ENCODE measurements around the gene FSD2.

The FSD2 gene

DNA sequence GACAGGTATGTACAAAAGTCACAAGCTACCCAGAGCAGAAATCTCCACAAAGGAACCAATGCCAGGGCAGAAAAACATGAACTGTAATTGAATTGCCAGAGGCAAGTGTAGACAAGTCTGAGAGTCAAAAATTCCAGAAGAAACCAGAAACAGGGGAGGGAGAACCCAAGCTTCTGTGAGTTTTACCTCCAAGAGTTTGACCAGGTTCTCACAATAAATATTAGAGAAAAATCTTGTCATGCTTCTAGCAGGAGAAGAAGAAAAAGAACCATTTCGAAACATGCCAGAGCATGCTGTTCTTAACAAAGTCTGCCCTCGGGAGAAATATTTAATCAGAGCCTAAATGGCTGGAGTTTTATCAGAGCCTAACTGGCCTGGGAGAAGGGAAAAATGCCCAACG lies 63.7 kb downstream of the FSD2 start:
- H3K4me3 ChIP-seq (replicated peaks; ENCODE audit: low read depth, low read length): no peak overlapping the region
- TF ChIP-seq, protein P1, sequence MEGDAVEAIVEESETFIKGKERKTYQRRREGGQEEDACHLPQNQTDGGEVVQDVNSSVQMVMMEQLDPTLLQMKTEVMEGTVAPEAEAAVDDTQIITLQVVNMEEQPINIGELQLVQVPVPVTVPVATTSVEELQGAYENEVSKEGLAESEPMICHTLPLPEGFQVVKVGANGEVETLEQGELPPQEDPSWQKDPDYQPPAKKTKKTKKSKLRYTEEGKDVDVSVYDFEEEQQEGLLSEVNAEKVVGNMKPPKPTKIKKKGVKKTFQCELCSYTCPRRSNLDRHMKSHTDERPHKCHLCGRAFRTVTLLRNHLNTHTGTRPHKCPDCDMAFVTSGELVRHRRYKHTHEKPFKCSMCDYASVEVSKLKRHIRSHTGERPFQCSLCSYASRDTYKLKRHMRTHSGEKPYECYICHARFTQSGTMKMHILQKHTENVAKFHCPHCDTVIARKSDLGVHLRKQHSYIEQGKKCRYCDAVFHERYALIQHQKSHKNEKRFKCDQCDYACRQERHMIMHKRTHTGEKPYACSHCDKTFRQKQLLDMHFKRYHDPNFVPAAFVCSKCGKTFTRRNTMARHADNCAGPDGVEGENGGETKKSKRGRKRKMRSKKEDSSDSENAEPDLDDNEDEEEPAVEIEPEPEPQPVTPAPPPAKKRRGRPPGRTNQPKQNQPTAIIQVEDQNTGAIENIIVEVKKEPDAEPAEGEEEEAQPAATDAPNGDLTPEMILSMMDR (IDR thresholded peaks at IDR 0.05; ENCODE audit: low read length, missing control alignments): no peak
- no peak for DNase-seq (ENCODE audit: low read depth)

DNA sequence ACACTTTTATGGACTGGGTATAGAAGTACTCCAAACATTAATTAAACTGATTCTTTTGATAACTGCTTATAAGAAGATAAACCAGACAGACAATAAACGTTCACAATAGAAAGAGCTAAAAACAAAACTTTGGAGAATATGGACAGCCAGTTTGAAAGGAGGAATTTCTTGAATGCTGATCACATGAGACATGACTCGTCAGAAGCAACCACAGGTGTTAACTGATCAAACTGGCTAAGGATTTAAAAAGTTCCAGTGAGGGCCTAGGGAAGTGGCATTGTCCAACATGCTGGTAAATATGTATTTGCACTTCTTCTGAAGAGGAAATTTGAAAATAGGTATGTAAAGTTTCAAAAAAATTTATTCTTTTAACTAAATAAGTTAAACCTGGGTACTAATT lies 66.8 kb downstream of the FSD2 start:
- H3K4me3 ChIP-seq (replicated peaks; ENCODE audit: low read depth, low read length): no peak overlapping the region
- TF ChIP-seq, protein P1 (IDR thresholded peaks at IDR 0.05; ENCODE audit: low read length, missing control alignments): no peak
- no peak for DNase-seq (ENCODE audit: low read depth)

DNA sequence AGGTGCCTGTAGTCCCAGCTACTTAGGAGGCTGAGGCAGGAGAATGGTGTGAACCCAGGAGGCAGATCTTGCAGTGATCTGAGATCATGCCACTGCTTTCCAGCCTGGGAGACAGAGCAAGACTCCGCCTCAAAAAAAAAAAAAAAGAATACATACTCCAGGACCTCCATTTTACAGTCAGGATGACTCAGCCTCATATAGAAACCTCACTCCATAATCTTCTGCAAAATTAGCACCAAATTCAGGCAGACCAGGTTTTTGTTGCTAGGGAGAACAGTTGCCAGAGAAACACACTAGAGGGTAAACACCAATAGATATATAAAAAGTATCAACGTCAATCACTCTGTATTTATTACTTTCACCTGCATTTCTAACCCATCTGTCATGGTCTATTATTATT lies 67.9 kb downstream of the FSD2 start:
- H3K4me3 ChIP-seq (replicated peaks; ENCODE audit: low read depth, low read length): no peak overlapping the region
- TF ChIP-seq, protein P1 (IDR thresholded peaks at IDR 0.05; ENCODE audit: low read length, missing control alignments): no peak
- no peak for DNase-seq (ENCODE audit: low read depth)

DNA sequence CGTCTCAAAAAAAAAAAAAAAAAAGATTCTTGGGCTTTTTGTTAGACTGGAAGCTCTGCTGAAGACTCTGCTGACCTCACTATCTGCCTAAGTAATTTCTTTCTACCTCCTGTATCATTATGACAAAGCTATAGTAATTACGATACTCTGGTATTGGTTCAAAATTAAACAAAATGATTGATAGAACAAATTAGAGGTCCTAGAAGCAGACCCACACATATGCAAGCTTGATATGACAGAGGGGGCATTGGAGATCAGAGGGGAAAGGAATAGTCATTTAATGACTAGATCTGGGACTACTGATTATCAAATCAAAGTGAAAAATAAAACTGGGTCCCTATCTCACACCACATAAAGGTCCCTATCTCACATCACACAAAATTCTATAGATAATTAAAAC lies 74.3 kb downstream of the FSD2 start:
- TF ChIP-seq, protein P1 (IDR thresholded peaks at IDR 0.05; ENCODE audit: low read length, missing control alignments): no peak
- no peak for DNase-seq (ENCODE audit: low read depth)
- no peak overlapping the region for H3K4me3 ChIP-seq (replicated peaks; ENCODE audit: low read depth, low read length)

DNA sequence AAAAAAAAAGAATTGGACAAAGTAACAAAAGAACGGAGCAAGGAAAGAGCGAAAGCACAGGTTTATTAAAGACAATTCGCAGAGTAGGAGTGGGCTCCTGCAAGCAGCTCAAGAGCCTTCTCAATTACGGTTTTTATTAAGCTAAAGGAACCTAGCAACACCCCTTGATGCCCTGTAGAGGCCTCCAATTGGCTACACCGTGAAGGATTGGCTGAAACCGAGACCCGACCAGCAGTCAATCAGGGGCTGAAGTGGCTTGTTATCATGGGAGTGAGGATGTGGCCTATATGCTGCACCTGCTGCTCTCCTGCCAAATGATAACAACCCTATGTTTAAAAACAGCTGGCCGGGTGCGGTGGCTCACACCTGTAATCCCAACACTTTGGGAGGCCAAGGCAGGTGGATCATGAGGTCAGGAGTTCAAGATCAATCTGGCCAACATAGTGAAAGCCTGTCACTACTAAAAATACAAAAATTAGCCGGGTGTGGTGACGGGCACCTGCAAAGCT lies 75.8 kb downstream of the FSD2 start:
- DNase-seq (ENCODE audit: low read depth): no peak
- TF ChIP-seq, protein P1 (IDR thresholded peaks at IDR 0.05; ENCODE audit: low read length, missing control alignments): no peak
- no peak overlapping the region for H3K4me3 ChIP-seq (replicated peaks; ENCODE audit: low read depth, low read length)

DNA sequence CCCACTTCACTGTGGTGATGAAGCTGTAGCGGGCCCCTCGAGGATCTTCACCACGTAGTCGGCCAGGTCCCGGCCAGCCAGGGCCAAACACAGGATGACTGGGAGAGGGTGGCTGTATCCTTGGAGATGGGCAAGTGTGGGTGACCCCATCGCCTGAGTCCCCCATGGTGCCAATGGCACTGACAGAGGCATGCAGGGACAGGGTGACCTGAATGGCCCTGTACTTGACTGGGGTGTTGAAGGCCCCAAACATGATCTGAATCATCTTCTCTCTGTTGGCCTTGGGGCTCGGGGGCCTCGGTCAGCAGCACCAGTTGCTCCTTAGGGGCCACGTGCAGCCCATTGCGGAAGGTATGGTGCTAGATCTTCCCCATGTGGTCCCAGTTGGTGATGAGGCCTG lies 79.1 kb downstream of the FSD2 start:
- DNase-seq (ENCODE audit: low read depth): no peak
- H3K4me3 ChIP-seq (replicated peaks; ENCODE audit: low read depth, low read length): no peak overlapping the region
- TF ChIP-seq, protein P1 (IDR thresholded peaks at IDR 0.05; ENCODE audit: low read length, missing control alignments): no peak

DNA sequence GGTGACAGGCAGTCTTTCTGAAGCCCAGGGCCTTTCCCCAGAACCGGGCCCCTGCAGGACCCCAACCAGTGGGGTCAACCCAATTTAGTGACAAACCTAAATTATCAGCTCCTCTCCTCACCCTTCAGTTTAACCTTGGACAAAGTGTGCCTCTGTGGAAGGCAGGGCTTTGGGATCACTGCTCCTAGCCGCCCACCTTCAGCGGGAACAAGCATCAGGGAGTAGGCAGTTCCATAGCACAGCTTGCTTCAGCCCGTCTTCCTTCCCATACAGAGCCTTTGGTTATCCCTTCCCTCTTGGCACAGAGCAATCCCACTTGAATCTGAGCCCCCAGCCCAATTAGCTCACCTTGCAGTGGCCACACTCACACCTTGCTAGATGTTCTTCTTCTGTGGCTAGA lies 90.9 kb downstream of the FSD2 start:
- H3K4me3 ChIP-seq (replicated peaks; ENCODE audit: low read depth, low read length): no peak overlapping the region
- no peak for DNase-seq (ENCODE audit: low read depth)
- TF ChIP-seq, protein P1 (IDR thresholded peaks at IDR 0.05; ENCODE audit: low read length, missing control alignments): no peak
